WTC11 (cell line): Measurements from ENCODE around the gene CHAC1. TPM values are rescaled to one million over a fixed set of nuclear protein-coding genes. Genes with fewer than 3 reads are reported as not detected.

Experiments used
- ATAC-seq: fragments of 200-7000 bp; cut with Tn5 transposase; 2 replicates; pipeline ENCODE4 v1.10.0; 2021; ENCODE audit warnings: mild to moderate bottlenecking, moderate library complexity
- CTCF ChIA-PET: fragments of 300-600 bp; sonication (Branson Sonifier 250); formaldehyde crosslinking; loops from one replicate; lab custom pipeline; 2021; ENCODE audit warnings: antibody characterized with exemption; lab: Charles Lee
- POLR2A ChIA-PET: fragments of 350-600 bp; sonication (Branson Sonifier 250); formaldehyde crosslinking; loops from one replicate; lab custom pipeline; 2021; ENCODE audit warnings: antibody characterized with exemption; lab: Charles Lee
- DNase-seq: peaks from one replicate; pipeline ENCODE4 v3.0.0; 2021; ENCODE audit warnings: low spot score
- H3K27ac Mint-ChIP-seq: 2 replicates; pipeline ENCODE4 v1.8.0; 2021; ENCODE audit warnings: mixed read lengths
- H3K27me3 Mint-ChIP-seq: 2 replicates; pipeline ENCODE4 v1.8.0; 2021; ENCODE audit warnings: low read depth, mild to moderate bottlenecking, moderate library complexity, mixed read lengths
- H3K36me3 Mint-ChIP-seq: 2 replicates; pipeline ENCODE4 v1.8.0; 2021; ENCODE audit warnings: mixed read lengths
- H3K4me1 Mint-ChIP-seq: 2 replicates; pipeline ENCODE4 v1.8.0; 2022; ENCODE audit warnings: mixed read lengths
- H3K4me3 Mint-ChIP-seq: 2 replicates; pipeline ENCODE4 v1.8.0; 2021; ENCODE audit warnings: mild to moderate bottlenecking, moderate library complexity, mixed read lengths
- H3K9me3 Mint-ChIP-seq: 2 replicates; pipeline ENCODE4 v1.8.0; 2021; ENCODE audit warnings: mixed read lengths
- ATF3 ChIP-seq: sonication (generic); formaldehyde crosslinking; conservative IDR thresholded peaks from 2 replicates; pipeline ENCODE4 v1.8.1; 2022; ENCODE audit warnings: mild to moderate bottlenecking, missing genetic modification reagents
- ATF6 ChIP-seq: sonication (generic); formaldehyde crosslinking; IDR thresholded peaks from 2 replicates; pipeline ENCODE4 v1.8.1; 2023; ENCODE audit warnings: mild to moderate bottlenecking, missing genetic modification reagents
- CBFB ChIP-seq: sonication (generic); formaldehyde crosslinking; IDR thresholded peaks from 2 replicates; pipeline ENCODE4 v1.8.1; 2022; ENCODE audit warnings: mild to moderate bottlenecking, low read depth, missing genetic modification reagents
- CREM ChIP-seq: sonication (generic); formaldehyde crosslinking; IDR thresholded peaks from 2 replicates; pipeline ENCODE4 v1.8.1; 2022; ENCODE audit warnings: mild to moderate bottlenecking, missing genetic modification reagents, moderate library complexity
- FOXP4 ChIP-seq: sonication (generic); formaldehyde crosslinking; IDR thresholded peaks from 2 replicates; pipeline ENCODE4 v1.8.0; 2022; ENCODE audit warnings: mild to moderate bottlenecking, missing genetic modification reagents
- GRHL2 ChIP-seq: fragments of 250-450 bp; sonication (Bioruptor Pico); IDR thresholded peaks from 2 replicates; pipeline ENCODE4 v1.8.0; 2022; ENCODE audit warnings: mild to moderate bottlenecking, moderate library complexity; ENCODE audit not compliant: insufficient replicate concordance, severe bottlenecking
- JUN ChIP-seq: sonication (generic); formaldehyde crosslinking; IDR thresholded peaks from 2 replicates; pipeline ENCODE4 v1.8.0; 2023; ENCODE audit warnings: mild to moderate bottlenecking, missing genetic modification reagents
- NFATC4 ChIP-seq: fragments of 250-450 bp; sonication (Bioruptor Pico); IDR thresholded peaks from 2 replicates; pipeline ENCODE4 v1.9.0; 2021; ENCODE audit warnings: mild to moderate bottlenecking
- NR1H2 ChIP-seq: sonication (generic); formaldehyde crosslinking; IDR thresholded peaks from 2 replicates; pipeline ENCODE4 v1.9.0; 2021; ENCODE audit warnings: mild to moderate bottlenecking, moderate library complexity, missing genetic modification reagents
- SMAD3 ChIP-seq: sonication (generic); formaldehyde crosslinking; IDR thresholded peaks from 2 replicates; pipeline ENCODE4 v1.8.0; 2022; ENCODE audit warnings: missing genetic modification reagents, mild to moderate bottlenecking, borderline replicate concordance
- STAT6 ChIP-seq: sonication (generic); formaldehyde crosslinking; conservative IDR thresholded peaks from 2 replicates; pipeline ENCODE4 v1.8.1; 2023; ENCODE audit warnings: mild to moderate bottlenecking, low read depth, missing genetic modification reagents, moderate library complexity
- TCF7 ChIP-seq: sonication (generic); formaldehyde crosslinking; IDR thresholded peaks from 2 replicates; pipeline ENCODE4 v1.8.0; 2022; ENCODE audit warnings: mild to moderate bottlenecking, low read depth, missing genetic modification reagents, moderate library complexity
- TP53 ChIP-seq: sonication (generic); formaldehyde crosslinking; IDR thresholded peaks from 2 replicates; pipeline ENCODE4 v1.8.1; 2023; ENCODE audit warnings: mild to moderate bottlenecking, missing genetic modification reagents
- ZNF121 ChIP-seq: sonication (generic); formaldehyde crosslinking; IDR thresholded peaks from 2 replicates; pipeline ENCODE4 v1.8.0; 2023; ENCODE audit warnings: missing genetic modification reagents
- ZNF138 ChIP-seq: sonication (generic); formaldehyde crosslinking; conservative IDR thresholded peaks from 2 replicates; pipeline ENCODE4 v1.8.1; 2022; ENCODE audit warnings: mild to moderate bottlenecking, moderate library complexity, missing genetic modification reagents
- ZNF232 ChIP-seq: sonication (generic); formaldehyde crosslinking; IDR thresholded peaks from 2 replicates; pipeline ENCODE4 v1.8.0; 2022; ENCODE audit warnings: mild to moderate bottlenecking, missing genetic modification reagents
- ZNF396 ChIP-seq: fragments of 250-450 bp; sonication (Bioruptor Pico); IDR thresholded peaks from 2 replicates; pipeline ENCODE4 v1.8.0; 2021; ENCODE audit warnings: mild to moderate bottlenecking, moderate library complexity, borderline replicate concordance
- ZNF512 ChIP-seq: sonication (generic); formaldehyde crosslinking; IDR thresholded peaks from 2 replicates; pipeline ENCODE4 v1.8.1; 2022; ENCODE audit warnings: missing genetic modification reagents, borderline replicate concordance
- ZNF532 ChIP-seq: fragments of 250-450 bp; sonication (Bioruptor Pico); IDR thresholded peaks from 2 replicates; pipeline ENCODE4 v1.9.0; 2021; ENCODE audit warnings: mild to moderate bottlenecking, borderline replicate concordance
- ZSCAN18 ChIP-seq: fragments of 250-450 bp; sonication (Bioruptor Pico); IDR thresholded peaks from 2 replicates; pipeline ENCODE4 v2.1.2; 2022; ENCODE audit warnings: mild to moderate bottlenecking, moderate library complexity
- total RNA-seq: library from RNA; stranded (reverse); gene quantifications from 3 replicates; pipeline ENCODE4 v1.2.3, GENCODE V29; 2021

Gene CHAC1
- total RNA-seq, 1 experiment from 2014 or later: 31.0 TPM

GRCh38 chr15:40911141-40911540 is 42.1 kb upstream of the CHAC1 start (continued):
- no peak for TF ChIP-seq ZNF512 (CRISPR knock-in tag)
- no peak for TF ChIP-seq ZNF396 (CRISPR knock-in tag)
- no peak for TF ChIP-seq JUN (CRISPR knock-in tag)
- no peak for TF ChIP-seq STAT6 (CRISPR knock-in tag)
- peak; percentile 73; the same call in 1 of the 2 replicates for TF ChIP-seq FOXP4 (CRISPR knock-in tag)
- TF ChIP-seq ZNF532: no peak
- no peak for TF ChIP-seq GRHL2 (CRISPR knock-in tag)
- TF ChIP-seq NFATC4 (CRISPR knock-in tag): no peak
- no peak for TF ChIP-seq ZSCAN18 (CRISPR knock-in tag)
- no peak for TF ChIP-seq TP53 (CRISPR knock-in tag)

- ChIA-PET POLR2A (interaction anchor here (0.5 to 0.8 kb wide), 4 partner anchors 10 to 380 kb away, joined by 3 to 7 read pairs (median 3); no protein-coding TSS in a partner anchor), CTCF (interaction anchor here (0.6 to 7.8 kb wide), 7 partner anchors 9 to 38 kb away, joined by 3 to 101 read pairs (median 6); partner anchors contain the start of genes DLL4 and VPS18)
- Mint-ChIP-seq H3K9me3 (no peaks in the 10 kb centered on the region), H3K27me3 (0 out of 2 replicates have a peak, but pooled peaks cover under 1% of the 10 kb centered on the region), H3K4me1 (peaks cover 26% of the 10 kb centered on the region), H3K4me3 (no peak overlapping the region), H3K27ac (no peak overlapping the region), H3K36me3 (no peaks in the 10 kb centered on the region)
- DNase-seq (no peak), ATAC-seq (no peak)
- TF ChIP-seq TCF7 (no peak), SMAD3 (CRISPR knock-in tag) (no peak), ATF3 (no peak), CREM (CRISPR knock-in tag) (no peak), NR1H2 (CRISPR knock-in tag) (no peak), ZNF121 (no peak), ATF6 (no peak), ZNF138 (CRISPR knock-in tag) (no peak), CBFB (CRISPR knock-in tag) (no peak), ZNF232 (CRISPR knock-in tag) (no peak)
These were observed 41.6 kb upstream of the CHAC1 start for GRCh38 chr15:40911693-40912092.
